GM23338 (cell line): ENCODE results near the gene TMEM63C. TPM values are rescaled to one million over a fixed set of nuclear protein-coding genes. Genes with fewer than 3 reads are reported as not detected.

Experiments
- ATAC-seq: fragments of 200-7000 bp; cut with Tn5 transposase; 3 replicates; pipeline ENCODE4 v1.9.1; 2020
- DNase-seq: peaks from one replicate; pipeline ENCODE4 v3.0.0-alpha.2; 2015; ENCODE audit warnings: low spot score
- H2AFZ ChIP-seq: fragments of 200-600 bp; sonication (generic); 2 replicates; pipeline ENCODE4 v1.8.0; 2016; ENCODE audit warnings: antibody characterized with exemption, mild to moderate bottlenecking, moderate library complexity
- H3F3A ChIP-seq: fragments of 200-600 bp; sonication (generic); replicated peaks from 2 replicates; pipeline ENCODE4 v1.8.0; 2017; ENCODE audit warnings: antibody characterized with exemption, mixed run types, low read depth
- H3K27ac ChIP-seq: fragments of 200-600 bp; sonication (generic); 2 replicates; pipeline ENCODE4 v1.6.1; 2016; ENCODE audit warnings: low read depth
- H3K27me3 ChIP-seq: fragments of 200-600 bp; sonication (generic); 2 replicates; pipeline ENCODE4 v1.8.0; 2016; ENCODE audit warnings: mild to moderate bottlenecking, mixed run types, moderate library complexity; ENCODE audit not compliant: insufficient read depth
- H3K36me3 ChIP-seq: fragments of 200-600 bp; sonication (generic); 2 replicates; pipeline ENCODE4 v1.8.0; 2016; ENCODE audit warnings: mild to moderate bottlenecking; ENCODE audit not compliant: insufficient read depth
- H3K4me1 ChIP-seq: fragments of 200-600 bp; sonication (generic); 2 replicates; pipeline ENCODE4 v1.8.0; 2016; ENCODE audit warnings: mild to moderate bottlenecking, moderate library complexity; ENCODE audit not compliant: insufficient read depth
- H3K4me2 ChIP-seq: fragments of 200-600 bp; sonication (generic); 2 replicates; pipeline ENCODE4 v1.7.1; 2017; ENCODE audit warnings: mixed run types
- H3K4me3 ChIP-seq: fragments of 200-600 bp; sonication (generic); 2 replicates; pipeline ENCODE4 v1.6.1; 2016; ENCODE audit warnings: mixed run types
- H3K79me2 ChIP-seq: fragments of 200-600 bp; sonication (generic); replicated peaks from 2 replicates; pipeline ENCODE4 v1.8.0; 2017; ENCODE audit warnings: mild to moderate bottlenecking; ENCODE audit not compliant: insufficient read depth
- H3K9me2 ChIP-seq: fragments of 200-600 bp; sonication (generic); 2 replicates; pipeline ENCODE4 v1.8.0; 2017; ENCODE audit not compliant: insufficient read depth
- H4K20me1 ChIP-seq: fragments of 200-600 bp; sonication (generic); replicated peaks from 2 replicates; pipeline ENCODE4 v1.8.0; 2017; ENCODE audit warnings: mild to moderate bottlenecking; ENCODE audit not compliant: insufficient read depth
- H3K27ac Mint-ChIP-seq: 2 replicates; pipeline ENCODE4 v1.8.0; 2020; ENCODE audit warnings: inconsistent platforms, mild to moderate bottlenecking, moderate library complexity, mixed read lengths
- H3K27me3 Mint-ChIP-seq: 3 replicates; pipeline ENCODE4 v1.8.0; 2022; ENCODE audit warnings: low read depth, mild to moderate bottlenecking, moderate library complexity, mixed read lengths, inconsistent platforms; ENCODE audit not compliant: insufficient read depth, poor library complexity
- H3K36me3 Mint-ChIP-seq: 3 replicates; pipeline ENCODE4 v1.8.0; 2021; ENCODE audit warnings: low read depth, mild to moderate bottlenecking, inconsistent platforms, moderate library complexity, mixed read lengths
- H3K4me1 Mint-ChIP-seq: 3 replicates; pipeline ENCODE4 v1.8.0; 2020; ENCODE audit warnings: mild to moderate bottlenecking, inconsistent platforms, mixed read lengths
- H3K4me3 Mint-ChIP-seq: 3 replicates; pipeline ENCODE4 v1.8.0; 2021; ENCODE audit warnings: moderate library complexity, mild to moderate bottlenecking, inconsistent platforms, mixed read lengths
- H3K9me3 Mint-ChIP-seq: 3 replicates; pipeline ENCODE4 v1.8.0; 2020; ENCODE audit warnings: moderate library complexity, mild to moderate bottlenecking, inconsistent platforms, mixed read lengths
- CTCF ChIP-seq, 2 experiments: fragments of 200-600 bp in 1 of 2; sonication (generic) in 1 of 2; conservative IDR thresholded peaks; 2 replicates each; pipeline versions ENCODE4 v1.5.1 to v1.6.1; 2016 to 2017; ENCODE audit warnings: antibody characterized with exemption in 2 of 2, low read depth in 2 of 2, mild to moderate bottlenecking in 2 of 2, moderate library complexity in 1 of 2
- JUNB ChIP-seq: IDR thresholded peaks from one replicate; pipeline ENCODE4 v1.6.1; 2016; ENCODE audit warnings: antibody characterized with exemption; ENCODE audit not compliant: unreplicated experiment
- POLR2AphosphoS5 ChIP-seq: IDR thresholded peaks from 2 replicates; pipeline ENCODE4 v1.6.1; 2016; ENCODE audit warnings: antibody characterized with exemption, low read depth
- ZNF114 ChIP-seq: fragments of 250-450 bp; sonication (Bioruptor Pico); IDR thresholded peaks from 2 replicates; pipeline ENCODE4 v1.5.0; 2020; ENCODE audit warnings: mild to moderate bottlenecking, moderate library complexity
- ZNF331 ChIP-seq: fragments of 250-450 bp; sonication (Bioruptor Pico); IDR thresholded peaks from 2 replicates; pipeline ENCODE4 v1.5.0; 2020; ENCODE audit warnings: low read depth, mild to moderate bottlenecking, moderate library complexity
- ZNF462 ChIP-seq: fragments of 250-450 bp; sonication (Bioruptor Pico); IDR thresholded peaks from 2 replicates; pipeline ENCODE4 v1.5.0; 2020; ENCODE audit warnings: mild to moderate bottlenecking, moderate library complexity
- polyA plus RNA-seq: library from polyadenylated mRNA; unstranded; fragments of >200 nt; fragmentation: Nextera tagmentation; extraction: Ambion mirVana; gene quantifications from 2 replicates; pipeline ENCODE4 v1.2.1, GENCODE V29; 2016
- total RNA-seq: library from RNA; depleted of rRNA; stranded (reverse); fragments of >200 nt; shearing (Covaris generic); gene quantifications from 2 replicates; pipeline ENCODE4 v1.2.3, GENCODE V29; 2014

The TMEM63C gene
- total and polyA plus RNA-seq, 2 experiments from 2014 or later = 2.1 to 6.3 TPM

GRCh38 chr14:77267937-77268699 lies 86.5 kb downstream of the TMEM63C start:
- Histone ChIP-seq H3K36me3 (no peaks in the 10 kb centered on the region), H3F3A (peaks cover 4% of the 10 kb centered on the region; the same call in 1 of the 2 replicates), H3K4me3 (no peak overlapping the region), H3K9me2 (no peaks in the 10 kb centered on the region), H3K27me3 (peaks cover 52% of the 10 kb centered on the region), H3K4me2 (no peak overlapping the region), H4K20me1 (no peaks in the 10 kb centered on the region), H3K27ac (no peak overlapping the region), H3K4me1 (no peaks in the 10 kb centered on the region; the same call in 1 of the 2 replicates), H3K79me2 (no peaks in the 10 kb centered on the region), H2AFZ (no peak overlapping the region)
- TF ChIP-seq ZNF331 (peak; percentile 80), POLR2AphosphoS5 (no peak), CTCF (conservative IDR thresholded peaks at IDR 0.05; ENCODE audit: low read depth in 2 of 2) (no peak)
- ATAC-seq (no peak), DNase-seq (no peak)
- Mint-ChIP-seq H3K4me1 (peaks cover 6% of the 10 kb centered on the region), H3K27ac (no peak overlapping the region), H3K4me3 (no peak overlapping the region), H3K27me3 (peaks cover 41% of the 10 kb centered on the region), H3K36me3 (no peaks in the 10 kb centered on the region), H3K9me3 (peaks cover 2% of the 10 kb centered on the region; the same call in 2 of the 3 replicates)

GRCh38 chr14:77268989-77269600 lies 87.5 kb downstream of the TMEM63C start:
- Histone ChIP-seq H3K4me3 (no peak overlapping the region), H3F3A (peaks cover 4% of the 10 kb centered on the region; the same call in 1 of the 2 replicates), H3K4me1 (no peaks in the 10 kb centered on the region; the same call in 1 of the 2 replicates), H4K20me1 (no peaks in the 10 kb centered on the region; the same call in 1 of the 2 replicates), H3K4me2 (no peak overlapping the region; the same call in 1 of the 2 replicates), H3K79me2 (no peaks in the 10 kb centered on the region), H3K9me2 (no peaks in the 10 kb centered on the region), H3K27ac (no peak overlapping the region), H2AFZ (0 out of 2 replicates have a peak overlapping the region, but pooled peaks have one; percentile 78), H3K36me3 (no peaks in the 10 kb centered on the region), H3K27me3 (peaks cover 53% of the 10 kb centered on the region)
- Mint-ChIP-seq H3K27ac (no peak overlapping the region), H3K9me3 (peaks cover 2% of the 10 kb centered on the region; the same call in 2 of the 3 replicates), H3K36me3 (no peaks in the 10 kb centered on the region), H3K4me1 (peaks cover 6% of the 10 kb centered on the region), H3K27me3 (peaks cover 43% of the 10 kb centered on the region), H3K4me3 (peak overlapping the region; percentile 15; the same call in 1 of the 3 replicates)
- TF ChIP-seq ZNF114 (CRISPR knock-in tag) (no peak), ZNF331 (no peak), CTCF (conservative IDR thresholded peaks at IDR 0.05; ENCODE audit: low read depth in 2 of 2) (peak in 1 of 2 experiments; percentile 14; a peak in 1 of 4 replicates), POLR2AphosphoS5 (no peak), JUNB (no peak), ZNF462 (CRISPR knock-in tag) (no peak)
- peak; percentile 9 for ATAC-seq
- peak; percentile 47 for DNase-seq
